HL-60 (cell line): ENCODE data around the gene SCAP.

Experiments
- DNase-seq, 2 experiments: peaks; one replicate each; pipeline ENCODE4 v3.0.0-alpha.2; 2010 to 2020; ENCODE audit warnings: low read depth in 1 of 2, low spot score in 1 of 2
- H3K27ac ChIP-seq: fragments of 250-450 bp; sonication (Bioruptor Pico); replicated peaks from 2 replicates; pipeline ENCODE4 v1.5.1; 2020; ENCODE audit warnings: mild to moderate bottlenecking, moderate library complexity
- H3K27me3 ChIP-seq: fragments of 250-450 bp; sonication (Bioruptor Pico); 2 replicates; pipeline ENCODE4 v1.5.1; 2021; ENCODE audit warnings: mild to moderate bottlenecking, moderate library complexity; ENCODE audit not compliant: insufficient read depth, poor library complexity, severe bottlenecking
- H3K4me3 ChIP-seq: replicated peaks from 2 replicates; pipeline ENCODE4 v1.5.1; 2011; ENCODE audit warnings: mild to moderate bottlenecking, control low read depth, low read length; ENCODE audit not compliant: insufficient read depth
- CTCF ChIP-seq: IDR thresholded peaks from one replicate; pipeline ENCODE4 v1.5.1; 2011; ENCODE audit warnings: low read length, control low read depth, inconsistent platforms; ENCODE audit not compliant: insufficient read depth
- GABPA ChIP-seq: IDR thresholded peaks from 2 replicates; pipeline ENCODE4 v1.6.1; 2012; ENCODE audit warnings: low read depth
- POLR2AphosphoS5 ChIP-seq: IDR thresholded peaks from 2 replicates; pipeline ENCODE4 v1.6.1; 2012; ENCODE audit warnings: low read depth
- REST ChIP-seq: IDR thresholded peaks from 2 replicates; pipeline ENCODE4 v1.6.1; 2012; ENCODE audit warnings: low read depth; ENCODE audit not compliant: insufficient replicate concordance
- SPI1 ChIP-seq: IDR thresholded peaks from 2 replicates; pipeline ENCODE4 v1.6.1; 2012; ENCODE audit warnings: low read depth, mild to moderate bottlenecking, borderline replicate concordance

The SCAP gene

GRCh38 chr3:47429476-47430270 is 46.1 kb downstream of the SCAP start:
- no peak overlapping the region for H3K27ac ChIP-seq
- no peak for TF ChIP-seq SPI1
- no peak for TF ChIP-seq CTCF
- no peak for TF ChIP-seq POLR2AphosphoS5
- TF ChIP-seq GABPA = no peak
- TF ChIP-seq REST = no peak
- H3K27me3 ChIP-seq = no peaks in the 10 kb centered on the region
- DNase-seq = no peak
- no peak overlapping the region for H3K4me3 ChIP-seq

GRCh38 chr3:47428662-47429061 is 47.1 kb downstream of the SCAP start:
- Histone ChIP-seq H3K27me3 (no peaks in the 10 kb centered on the region), H3K4me3 (no peak overlapping the region), H3K27ac (no peak overlapping the region)
- TF ChIP-seq GABPA (no peak), SPI1 (no peak), POLR2AphosphoS5 (no peak), REST (no peak), CTCF (no peak)
- DNase-seq = no peak

- no peak for DNase-seq
- no peak overlapping the region for H3K27ac ChIP-seq
- TF ChIP-seq REST (no peak), SPI1 (no peak), CTCF (no peak), GABPA (no peak), POLR2AphosphoS5 (no peak)
- no peak overlapping the region for H3K4me3 ChIP-seq
- no peaks in the 10 kb centered on the region for H3K27me3 ChIP-seq
Measured at GRCh38 chr3:47427866-47428265, 47.9 kb downstream of the SCAP start.
